Activated CD8-positive, alpha-beta memory T cell treated with anti-CD3 and anti-CD28 coated beads, Interleukin-2, amount 50 U/mL, for 24 hours (primary cell): ENCODE data around the gene NMNAT1.
"Not testable (repeated sequence)": the region's sequence is repeated elsewhere in the genome, so short reads cannot be mapped to it uniquely, and the experiment has no call there.

Source experiments
- DNase-seq: peaks from one replicate; pipeline ENCODE4 v3.0.0-alpha.2; 2020; ENCODE audit errors: extremely low read depth

Gene NMNAT1

DNA sequence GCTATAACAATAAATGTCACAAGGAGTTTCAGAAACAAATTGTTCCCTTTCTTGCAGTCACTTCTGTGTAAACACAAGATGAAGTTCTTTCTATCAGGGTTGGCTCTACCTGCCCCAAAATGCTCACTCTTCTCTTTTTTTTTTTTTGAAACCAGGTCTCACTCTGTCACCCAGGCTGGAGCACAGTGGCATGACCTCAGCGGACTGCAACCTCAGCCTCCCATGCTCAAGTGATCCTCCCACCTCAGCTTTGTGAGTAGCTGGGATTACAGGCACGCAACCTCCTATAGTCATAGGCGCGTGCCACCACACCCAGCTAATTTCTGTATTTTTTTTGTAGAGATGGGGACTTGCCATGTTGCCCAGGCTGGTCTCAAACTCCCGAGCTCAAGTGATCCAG lies 22.7 kb upstream of the NMNAT1 start:
- DNase-seq, result no peak

DNA sequence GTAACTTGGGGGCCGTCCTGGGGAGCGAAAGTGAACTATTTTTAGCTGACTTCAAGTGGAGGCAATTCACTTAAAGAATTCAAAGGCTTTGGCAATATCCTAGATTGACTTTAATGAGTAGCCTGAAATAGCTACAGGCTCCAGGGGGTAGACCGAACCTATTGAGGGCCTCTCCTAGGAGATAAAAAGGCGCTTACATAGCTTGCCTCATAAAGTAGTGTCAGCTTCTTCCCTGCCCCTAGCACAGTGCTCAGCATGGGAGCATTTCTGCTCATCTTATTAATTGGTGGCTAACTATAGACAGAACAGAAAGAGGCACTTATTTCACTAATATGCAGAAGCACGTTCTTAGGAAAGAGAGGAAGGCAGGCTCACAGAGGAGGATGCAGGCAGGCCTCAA lies 20.9 kb upstream of the NMNAT1 start:
- DNase-seq, result no peak

GRCh38 chr1:9927259-9927658 lies 16.0 kb upstream of the NMNAT1 start:
- DNase-seq, result no peak

DNA sequence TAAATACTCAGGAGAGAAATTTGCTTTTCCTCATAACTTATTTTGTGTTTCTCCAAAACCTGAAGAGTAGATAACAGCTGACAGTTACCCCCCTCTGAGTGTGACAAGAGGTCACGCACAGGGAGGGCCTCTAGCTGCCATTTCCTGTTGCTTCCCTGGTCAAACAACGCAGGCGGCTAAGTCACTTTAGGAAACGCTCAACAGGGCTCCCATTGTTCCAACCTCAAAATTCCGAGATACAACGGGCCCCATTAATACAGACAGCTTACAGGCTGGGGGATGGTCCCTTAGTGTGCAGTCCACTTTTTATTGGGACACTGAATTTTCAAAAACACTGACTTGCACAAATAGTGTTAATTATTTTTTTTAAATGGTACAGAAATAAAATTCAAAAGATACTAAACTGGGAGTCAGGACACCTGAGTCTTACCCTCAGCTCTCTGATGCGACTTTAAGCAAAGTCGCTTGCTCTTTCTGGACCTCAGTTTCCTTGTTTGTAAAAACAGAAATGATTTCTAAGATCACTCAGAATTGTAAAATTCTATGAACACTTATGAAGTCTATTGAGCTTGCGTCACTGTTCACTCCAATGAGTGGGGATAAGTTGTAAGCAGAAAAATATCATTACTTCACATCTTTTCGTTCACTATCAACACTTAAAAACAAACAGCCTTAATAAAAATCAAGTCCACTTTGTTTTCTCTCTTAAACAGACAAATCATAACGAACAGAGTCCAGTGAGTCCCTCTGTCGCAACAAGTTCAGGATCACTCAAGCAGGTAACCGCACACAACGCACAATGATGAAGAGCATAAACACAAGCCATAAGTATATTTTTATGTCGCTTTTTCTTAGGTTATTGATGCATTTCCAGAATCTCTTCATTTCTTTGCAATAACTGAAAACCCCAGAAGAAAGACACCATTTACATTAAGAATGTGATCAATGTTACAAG lies 13.6 kb upstream of the NMNAT1 start:
- no peak for DNase-seq

- no peak for DNase-seq
Measured at GRCh38 chr1:9942399-9942938, 806 bp upstream of the NMNAT1 start.

DNA sequence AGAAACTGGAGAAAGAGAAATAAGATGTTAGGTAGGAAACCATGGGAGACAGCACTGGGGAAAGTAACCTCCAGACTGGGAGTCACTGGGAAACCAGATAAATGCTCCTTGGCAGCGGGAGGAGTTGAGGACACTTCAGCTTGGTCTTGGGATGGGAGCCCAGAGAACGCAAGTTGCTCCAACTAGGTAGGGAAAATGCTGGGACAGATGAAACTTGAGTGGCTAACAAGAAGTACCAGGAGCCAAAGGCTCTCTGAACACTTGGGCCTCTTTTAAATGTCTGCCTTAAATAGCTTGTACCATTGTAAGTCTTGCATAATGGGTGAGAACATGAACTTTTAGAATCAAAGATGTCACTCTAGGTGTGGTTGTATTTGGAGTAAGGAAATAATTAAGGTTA lies 3.0 kb downstream of the NMNAT1 start:
- DNase-seq, result no peak

GRCh38 chr1:9957726-9958125 lies 14.5 kb downstream of the NMNAT1 start:
- DNase-seq, result no peak

- no peak for DNase-seq
Measured at GRCh38 chr1:9960011-9960410, 16.7 kb downstream of the NMNAT1 start.

DNA sequence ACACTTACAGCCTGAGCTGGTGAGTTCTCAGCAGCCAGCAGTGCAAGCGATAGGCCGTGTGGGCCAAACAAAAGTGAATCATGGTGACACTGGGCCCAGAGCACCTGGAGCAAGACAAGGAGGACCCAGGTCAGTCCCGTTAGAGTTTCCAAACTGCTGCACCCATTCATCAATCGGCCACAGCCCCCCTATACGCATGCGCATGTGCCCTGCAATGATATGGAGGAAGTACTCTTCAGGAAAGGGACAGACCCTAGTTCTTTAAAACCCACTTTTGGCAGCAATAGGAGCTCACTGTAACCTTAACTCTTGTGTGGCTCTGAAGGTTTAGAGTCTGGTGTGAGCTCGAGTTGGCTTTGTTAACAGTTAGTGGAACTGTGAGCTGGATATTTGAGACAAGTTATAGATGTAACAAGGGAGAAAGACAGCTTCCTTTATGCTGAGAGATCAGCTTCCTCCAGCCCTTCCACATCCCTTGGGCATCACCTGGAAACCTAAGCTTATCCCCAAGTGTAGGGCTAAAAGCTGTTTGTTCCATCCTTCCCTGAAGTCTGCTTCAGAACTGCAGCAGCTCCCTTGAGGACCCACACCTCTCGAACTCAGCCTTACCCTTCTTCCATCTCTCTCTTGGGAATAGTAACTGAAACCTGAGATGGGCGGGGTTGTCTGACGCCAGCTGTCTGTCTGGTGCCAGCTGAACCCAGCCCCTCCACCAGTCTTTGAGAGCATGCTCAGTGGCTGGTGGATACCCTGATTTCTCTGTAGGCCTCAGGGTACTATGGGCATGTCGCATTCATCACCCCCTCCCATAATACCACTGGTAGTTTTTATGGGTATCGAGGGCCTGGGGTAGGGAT lies 17.7 kb downstream of the NMNAT1 start:
- no peak for DNase-seq

- no peak for DNase-seq
Measured at GRCh38 chr1:9984253-9984652, 41.0 kb downstream of the NMNAT1 start.

DNA sequence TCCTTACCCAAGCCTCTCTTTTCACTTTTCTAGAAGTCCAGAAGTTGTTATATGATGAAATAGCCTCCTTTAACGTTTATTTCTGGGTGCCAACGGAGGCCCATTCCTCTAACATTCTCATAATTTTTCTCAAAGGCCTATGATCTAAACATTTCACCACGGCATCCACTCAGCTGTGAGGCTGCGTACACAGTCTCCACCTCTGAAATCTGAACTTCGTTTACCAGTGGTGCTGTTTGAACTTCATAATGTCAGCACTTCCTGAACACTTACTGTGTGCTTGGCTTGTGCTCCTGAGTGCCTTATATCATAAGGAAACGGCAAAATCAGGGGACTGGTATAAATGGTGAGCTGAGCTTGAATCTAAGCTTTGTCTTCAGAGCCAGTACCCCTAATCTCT lies 41.7 kb downstream of the NMNAT1 start:
- DNase-seq, result no peak

- no peak for DNase-seq
Measured at GRCh38 chr1:9989773-9990172, 46.5 kb downstream of the NMNAT1 start.

GRCh38 chr1:9990944-9991343 lies 47.7 kb downstream of the NMNAT1 start:
- no peak for DNase-seq

- DNase-seq, result no peak
Measured at GRCh38 chr1:9992910-9993309, 49.6 kb downstream of the NMNAT1 start.

- no peak for DNase-seq
Measured at GRCh38 chr1:9993561-9994075, 50.3 kb downstream of the NMNAT1 start.

- no peak for DNase-seq
Measured at GRCh38 chr1:9996624-9997582, 53.6 kb downstream of the NMNAT1 start, which contains the start of gene RBP7. Gene RBP7, plus strand, starts transcription at chr1:9997228. Its CDS starts 31 bp downstream, at chr1:9997259.

DNA sequence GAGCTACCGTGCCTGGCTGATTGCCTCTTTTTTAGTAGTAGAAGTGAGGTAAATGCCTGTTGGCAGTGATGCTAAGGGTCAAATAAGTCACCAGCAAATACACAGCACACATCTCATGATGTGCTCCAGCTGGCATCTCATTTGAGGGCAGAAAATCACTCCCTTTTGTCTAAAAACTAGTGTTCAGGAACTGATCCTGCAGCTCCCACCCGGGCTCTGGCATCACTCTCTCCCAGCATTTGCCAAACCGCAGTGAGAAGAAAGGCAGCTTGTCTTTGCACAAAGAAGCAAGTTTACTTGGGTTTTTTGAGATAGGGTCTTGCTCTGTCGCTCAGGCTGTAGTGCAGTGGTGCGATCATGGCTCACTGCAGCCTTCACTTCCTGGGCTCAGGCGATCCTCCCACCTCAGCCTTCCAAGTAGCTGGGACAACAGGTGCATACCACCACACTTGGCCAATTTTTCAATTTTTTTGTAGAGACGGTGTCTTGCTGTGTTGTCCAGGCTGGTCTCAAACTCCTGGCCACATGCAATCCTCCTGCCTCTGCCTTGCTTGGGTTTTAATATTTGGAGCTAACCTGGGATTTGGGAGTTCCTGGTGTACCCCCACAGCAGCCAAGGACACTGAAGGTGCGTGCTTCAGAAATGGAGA lies 57.9 kb downstream of the NMNAT1 start:
- DNase-seq, result no peak

GRCh38 chr1:10005248-10005647 lies 62.0 kb downstream of the NMNAT1 start:
- DNase-seq, result not testable (repeated sequence)

DNA sequence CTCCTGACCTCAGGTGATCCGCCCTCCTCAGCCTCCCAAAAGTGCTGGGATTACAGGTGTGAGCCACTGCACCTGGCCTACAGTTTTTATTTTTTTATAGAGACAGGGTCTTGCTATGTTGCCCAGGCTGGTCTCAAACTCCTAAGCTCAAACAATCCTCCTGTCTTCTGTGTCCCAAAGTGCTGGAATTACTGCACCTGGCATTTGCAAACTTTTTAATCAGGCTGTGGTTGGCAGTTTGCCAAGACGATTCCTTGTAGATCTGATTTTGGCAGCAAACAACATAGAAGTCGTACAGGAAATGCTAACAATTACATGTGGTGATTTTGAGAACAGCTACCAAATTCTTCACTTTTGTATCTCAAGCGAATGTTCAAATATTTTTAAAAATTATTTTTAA lies 63.9 kb downstream of the NMNAT1 start:
- no peak for DNase-seq

GRCh38 chr1:10014016-10014415 lies 70.7 kb downstream of the NMNAT1 start:
- DNase-seq, result no peak
